GM23338 (cell line): ENCODE results near the gene JAK2. TPM values are rescaled to one million over a fixed set of nuclear protein-coding genes. Genes with fewer than 3 reads are reported as not detected.

Experiments used
- ATAC-seq: fragments of 200-7000 bp; cut with Tn5 transposase; 3 replicates; pipeline ENCODE4 v1.9.1; 2020
- DNase-seq: peaks from one replicate; pipeline ENCODE4 v3.0.0-alpha.2; 2015; ENCODE audit warnings: low spot score
- H2AFZ ChIP-seq: fragments of 200-600 bp; sonication (generic); 2 replicates; pipeline ENCODE4 v1.8.0; 2016; ENCODE audit warnings: antibody characterized with exemption, mild to moderate bottlenecking, moderate library complexity
- H3F3A ChIP-seq: fragments of 200-600 bp; sonication (generic); replicated peaks from 2 replicates; pipeline ENCODE4 v1.8.0; 2017; ENCODE audit warnings: antibody characterized with exemption, mixed run types, low read depth
- H3K27ac ChIP-seq: fragments of 200-600 bp; sonication (generic); 2 replicates; pipeline ENCODE4 v1.6.1; 2016; ENCODE audit warnings: low read depth
- H3K27me3 ChIP-seq: fragments of 200-600 bp; sonication (generic); 2 replicates; pipeline ENCODE4 v1.8.0; 2016; ENCODE audit warnings: mild to moderate bottlenecking, mixed run types, moderate library complexity; ENCODE audit not compliant: insufficient read depth
- H3K36me3 ChIP-seq: fragments of 200-600 bp; sonication (generic); 2 replicates; pipeline ENCODE4 v1.8.0; 2016; ENCODE audit warnings: mild to moderate bottlenecking; ENCODE audit not compliant: insufficient read depth
- H3K4me1 ChIP-seq: fragments of 200-600 bp; sonication (generic); 2 replicates; pipeline ENCODE4 v1.8.0; 2016; ENCODE audit warnings: mild to moderate bottlenecking, moderate library complexity; ENCODE audit not compliant: insufficient read depth
- H3K4me2 ChIP-seq: fragments of 200-600 bp; sonication (generic); 2 replicates; pipeline ENCODE4 v1.7.1; 2017; ENCODE audit warnings: mixed run types
- H3K4me3 ChIP-seq: fragments of 200-600 bp; sonication (generic); 2 replicates; pipeline ENCODE4 v1.6.1; 2016; ENCODE audit warnings: mixed run types
- H3K79me2 ChIP-seq: fragments of 200-600 bp; sonication (generic); replicated peaks from 2 replicates; pipeline ENCODE4 v1.8.0; 2017; ENCODE audit warnings: mild to moderate bottlenecking; ENCODE audit not compliant: insufficient read depth
- H3K9me2 ChIP-seq: fragments of 200-600 bp; sonication (generic); 2 replicates; pipeline ENCODE4 v1.8.0; 2017; ENCODE audit not compliant: insufficient read depth
- H4K20me1 ChIP-seq: fragments of 200-600 bp; sonication (generic); replicated peaks from 2 replicates; pipeline ENCODE4 v1.8.0; 2017; ENCODE audit warnings: mild to moderate bottlenecking; ENCODE audit not compliant: insufficient read depth
- H3K27ac Mint-ChIP-seq: 2 replicates; pipeline ENCODE4 v1.8.0; 2020; ENCODE audit warnings: inconsistent platforms, mild to moderate bottlenecking, moderate library complexity, mixed read lengths
- H3K27me3 Mint-ChIP-seq: 3 replicates; pipeline ENCODE4 v1.8.0; 2022; ENCODE audit warnings: low read depth, mild to moderate bottlenecking, moderate library complexity, mixed read lengths, inconsistent platforms; ENCODE audit not compliant: insufficient read depth, poor library complexity
- H3K36me3 Mint-ChIP-seq: 3 replicates; pipeline ENCODE4 v1.8.0; 2021; ENCODE audit warnings: low read depth, mild to moderate bottlenecking, inconsistent platforms, moderate library complexity, mixed read lengths
- H3K4me1 Mint-ChIP-seq: 3 replicates; pipeline ENCODE4 v1.8.0; 2020; ENCODE audit warnings: mild to moderate bottlenecking, inconsistent platforms, mixed read lengths
- H3K4me3 Mint-ChIP-seq: 3 replicates; pipeline ENCODE4 v1.8.0; 2021; ENCODE audit warnings: moderate library complexity, mild to moderate bottlenecking, inconsistent platforms, mixed read lengths
- H3K9me3 Mint-ChIP-seq: 3 replicates; pipeline ENCODE4 v1.8.0; 2020; ENCODE audit warnings: moderate library complexity, mild to moderate bottlenecking, inconsistent platforms, mixed read lengths
- CREB1 ChIP-seq: fragments of 250-450 bp; sonication (Bioruptor Pico); IDR thresholded peaks from 2 replicates; pipeline ENCODE4 v1.5.0; 2020; ENCODE audit warnings: low read depth, mild to moderate bottlenecking, moderate library complexity
- EZH2 ChIP-seq: fragments of 200-600 bp; sonication (generic); IDR thresholded peaks from one replicate; pipeline ENCODE4 v1.8.0; 2017; ENCODE audit warnings: antibody characterized with exemption, mild to moderate bottlenecking, low read depth; ENCODE audit not compliant: unreplicated experiment
- EZH2phosphoT487 ChIP-seq: fragments of 200-600 bp; sonication (generic); IDR thresholded peaks from one replicate; pipeline ENCODE4 v1.8.1; 2018; ENCODE audit warnings: antibody characterized with exemption; ENCODE audit not compliant: unreplicated experiment
- JUNB ChIP-seq: IDR thresholded peaks from one replicate; pipeline ENCODE4 v1.6.1; 2016; ENCODE audit warnings: antibody characterized with exemption; ENCODE audit not compliant: unreplicated experiment
- NANOG ChIP-seq: IDR thresholded peaks from 2 replicates; pipeline ENCODE4 v1.6.1; 2016; ENCODE audit warnings: antibody characterized with exemption, borderline replicate concordance
- POLR2AphosphoS5 ChIP-seq: IDR thresholded peaks from 2 replicates; pipeline ENCODE4 v1.6.1; 2016; ENCODE audit warnings: antibody characterized with exemption, low read depth
- STAT1 ChIP-seq: IDR thresholded peaks from one replicate; pipeline ENCODE4 v1.6.1; 2016; ENCODE audit warnings: antibody characterized with exemption; ENCODE audit not compliant: unreplicated experiment
- ZNF114 ChIP-seq: fragments of 250-450 bp; sonication (Bioruptor Pico); IDR thresholded peaks from 2 replicates; pipeline ENCODE4 v1.5.0; 2020; ENCODE audit warnings: mild to moderate bottlenecking, moderate library complexity
- ZNF331 ChIP-seq: fragments of 250-450 bp; sonication (Bioruptor Pico); IDR thresholded peaks from 2 replicates; pipeline ENCODE4 v1.5.0; 2020; ENCODE audit warnings: low read depth, mild to moderate bottlenecking, moderate library complexity
- polyA plus RNA-seq: library from polyadenylated mRNA; unstranded; fragments of >200 nt; fragmentation: Nextera tagmentation; extraction: Ambion mirVana; gene quantifications from 2 replicates; pipeline ENCODE4 v1.2.1, GENCODE V29; 2016
- total RNA-seq: library from RNA; depleted of rRNA; stranded (reverse); fragments of >200 nt; shearing (Covaris generic); gene quantifications from 2 replicates; pipeline ENCODE4 v1.2.3, GENCODE V29; 2014
- TF ChIP-seq, protein P1 (sequence below), 2 experiments: fragments of 200-600 bp in 1 of 2; sonication (generic) in 1 of 2; conservative IDR thresholded peaks; 2 replicates each; pipeline versions ENCODE4 v1.5.1 to v1.6.1; 2016 to 2017; ENCODE audit warnings: antibody characterized with exemption in 2 of 2, low read depth in 2 of 2, mild to moderate bottlenecking in 2 of 2, moderate library complexity in 1 of 2
- TF ChIP-seq, protein P2 (sequence below): IDR thresholded peaks from 2 replicates; pipeline ENCODE4 v1.6.1; 2016; ENCODE audit warnings: antibody characterized with exemption
- TF ChIP-seq, protein P3 (sequence below): IDR thresholded peaks from one replicate; pipeline ENCODE4 v1.6.1; 2018; ENCODE audit warnings: antibody characterized with exemption; ENCODE audit not compliant: unreplicated experiment
- TF ChIP-seq, protein P4 (sequence below): fragments of 250-450 bp; sonication (Bioruptor Pico); IDR thresholded peaks from 2 replicates; pipeline ENCODE4 v1.5.0; 2020; ENCODE audit warnings: mild to moderate bottlenecking, moderate library complexity

Gene JAK2
- total and polyA plus RNA-seq, 2 experiments from 2014 or later = 1.1 to 3.0 TPM

DNA sequence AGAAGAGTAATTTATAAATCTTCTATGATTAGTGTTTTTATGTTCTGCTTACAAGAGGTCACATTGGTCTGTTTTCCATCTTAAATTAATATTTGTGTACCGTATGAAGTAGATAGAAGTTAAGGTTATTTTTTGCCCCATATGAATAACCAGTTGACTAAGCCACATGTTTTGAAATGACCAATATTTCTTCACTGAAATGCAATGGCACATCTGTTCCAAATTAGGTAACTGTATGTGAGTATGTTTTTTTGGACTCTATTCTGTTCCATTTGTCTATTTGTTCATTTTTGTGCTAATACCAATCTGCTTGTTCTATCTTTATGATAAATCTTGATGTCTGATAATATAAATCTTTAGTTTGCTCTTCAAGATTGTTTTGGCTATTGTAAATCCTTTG is 17.7 kb downstream of the JAK2 start (continued):
- TF ChIP-seq EZH2 = no peak

DNA sequence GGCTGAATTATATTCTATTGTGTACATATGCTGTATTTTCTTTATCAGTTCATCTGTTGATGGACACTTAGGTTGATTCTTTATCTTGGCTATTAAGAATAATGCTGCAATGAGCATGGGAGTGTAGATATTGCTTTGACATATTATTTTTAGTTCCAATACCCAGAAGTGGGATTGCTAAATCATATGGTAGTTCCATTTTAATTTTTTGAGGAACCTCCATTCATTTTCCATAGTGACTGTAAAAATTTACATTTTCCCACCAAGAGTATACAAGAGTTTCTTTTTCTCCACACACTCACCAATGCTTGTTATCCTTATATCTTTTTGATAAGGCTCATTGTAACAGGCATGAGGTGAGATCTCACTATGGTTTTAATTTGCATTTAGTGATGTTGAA is 19.4 kb downstream of the JAK2 start:
- no peak for ATAC-seq
- peaks cover 16% of the 10 kb centered on the region for H3K9me3 Mint-ChIP-seq
- no peak for DNase-seq
- H3F3A ChIP-seq = no peaks in the 10 kb centered on the region
- H3K9me2 ChIP-seq = no peaks in the 10 kb centered on the region
- H3K4me3 ChIP-seq = no peak overlapping the region
- no peak overlapping the region for H3K27ac ChIP-seq
- H3K27me3 ChIP-seq = no peaks in the 10 kb centered on the region
- peaks cover 8% of the 10 kb centered on the region for H3K4me1 ChIP-seq
- peaks cover 2% of the 10 kb centered on the region for H3K27me3 Mint-ChIP-seq
- no peaks in the 10 kb centered on the region for H4K20me1 ChIP-seq
- TF ChIP-seq NANOG (no peak), EZH2phosphoT487 (no peak), JUNB (no peak), POLR2AphosphoS5 (no peak), ZNF114 (CRISPR knock-in tag) (no peak), EZH2 (no peak), CREB1 (no peak), STAT1 (no peak), ZNF331 (CRISPR knock-in tag) (no peak)
- TF ChIP-seq, protein P1, sequence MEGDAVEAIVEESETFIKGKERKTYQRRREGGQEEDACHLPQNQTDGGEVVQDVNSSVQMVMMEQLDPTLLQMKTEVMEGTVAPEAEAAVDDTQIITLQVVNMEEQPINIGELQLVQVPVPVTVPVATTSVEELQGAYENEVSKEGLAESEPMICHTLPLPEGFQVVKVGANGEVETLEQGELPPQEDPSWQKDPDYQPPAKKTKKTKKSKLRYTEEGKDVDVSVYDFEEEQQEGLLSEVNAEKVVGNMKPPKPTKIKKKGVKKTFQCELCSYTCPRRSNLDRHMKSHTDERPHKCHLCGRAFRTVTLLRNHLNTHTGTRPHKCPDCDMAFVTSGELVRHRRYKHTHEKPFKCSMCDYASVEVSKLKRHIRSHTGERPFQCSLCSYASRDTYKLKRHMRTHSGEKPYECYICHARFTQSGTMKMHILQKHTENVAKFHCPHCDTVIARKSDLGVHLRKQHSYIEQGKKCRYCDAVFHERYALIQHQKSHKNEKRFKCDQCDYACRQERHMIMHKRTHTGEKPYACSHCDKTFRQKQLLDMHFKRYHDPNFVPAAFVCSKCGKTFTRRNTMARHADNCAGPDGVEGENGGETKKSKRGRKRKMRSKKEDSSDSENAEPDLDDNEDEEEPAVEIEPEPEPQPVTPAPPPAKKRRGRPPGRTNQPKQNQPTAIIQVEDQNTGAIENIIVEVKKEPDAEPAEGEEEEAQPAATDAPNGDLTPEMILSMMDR (conservative IDR thresholded peaks at IDR 0.05; ENCODE audit: low read depth in 2 of 2) = no peak
- TF ChIP-seq, protein P2, sequence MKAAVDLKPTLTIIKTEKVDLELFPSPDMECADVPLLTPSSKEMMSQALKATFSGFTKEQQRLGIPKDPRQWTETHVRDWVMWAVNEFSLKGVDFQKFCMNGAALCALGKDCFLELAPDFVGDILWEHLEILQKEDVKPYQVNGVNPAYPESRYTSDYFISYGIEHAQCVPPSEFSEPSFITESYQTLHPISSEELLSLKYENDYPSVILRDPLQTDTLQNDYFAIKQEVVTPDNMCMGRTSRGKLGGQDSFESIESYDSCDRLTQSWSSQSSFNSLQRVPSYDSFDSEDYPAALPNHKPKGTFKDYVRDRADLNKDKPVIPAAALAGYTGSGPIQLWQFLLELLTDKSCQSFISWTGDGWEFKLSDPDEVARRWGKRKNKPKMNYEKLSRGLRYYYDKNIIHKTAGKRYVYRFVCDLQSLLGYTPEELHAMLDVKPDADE = no peak
- TF ChIP-seq, protein P3, sequence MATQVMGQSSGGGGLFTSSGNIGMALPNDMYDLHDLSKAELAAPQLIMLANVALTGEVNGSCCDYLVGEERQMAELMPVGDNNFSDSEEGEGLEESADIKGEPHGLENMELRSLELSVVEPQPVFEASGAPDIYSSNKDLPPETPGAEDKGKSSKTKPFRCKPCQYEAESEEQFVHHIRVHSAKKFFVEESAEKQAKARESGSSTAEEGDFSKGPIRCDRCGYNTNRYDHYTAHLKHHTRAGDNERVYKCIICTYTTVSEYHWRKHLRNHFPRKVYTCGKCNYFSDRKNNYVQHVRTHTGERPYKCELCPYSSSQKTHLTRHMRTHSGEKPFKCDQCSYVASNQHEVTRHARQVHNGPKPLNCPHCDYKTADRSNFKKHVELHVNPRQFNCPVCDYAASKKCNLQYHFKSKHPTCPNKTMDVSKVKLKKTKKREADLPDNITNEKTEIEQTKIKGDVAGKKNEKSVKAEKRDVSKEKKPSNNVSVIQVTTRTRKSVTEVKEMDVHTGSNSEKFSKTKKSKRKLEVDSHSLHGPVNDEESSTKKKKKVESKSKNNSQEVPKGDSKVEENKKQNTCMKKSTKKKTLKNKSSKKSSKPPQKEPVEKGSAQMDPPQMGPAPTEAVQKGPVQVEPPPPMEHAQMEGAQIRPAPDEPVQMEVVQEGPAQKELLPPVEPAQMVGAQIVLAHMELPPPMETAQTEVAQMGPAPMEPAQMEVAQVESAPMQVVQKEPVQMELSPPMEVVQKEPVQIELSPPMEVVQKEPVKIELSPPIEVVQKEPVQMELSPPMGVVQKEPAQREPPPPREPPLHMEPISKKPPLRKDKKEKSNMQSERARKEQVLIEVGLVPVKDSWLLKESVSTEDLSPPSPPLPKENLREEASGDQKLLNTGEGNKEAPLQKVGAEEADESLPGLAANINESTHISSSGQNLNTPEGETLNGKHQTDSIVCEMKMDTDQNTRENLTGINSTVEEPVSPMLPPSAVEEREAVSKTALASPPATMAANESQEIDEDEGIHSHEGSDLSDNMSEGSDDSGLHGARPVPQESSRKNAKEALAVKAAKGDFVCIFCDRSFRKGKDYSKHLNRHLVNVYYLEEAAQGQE = no peak
- TF ChIP-seq, protein P4, sequence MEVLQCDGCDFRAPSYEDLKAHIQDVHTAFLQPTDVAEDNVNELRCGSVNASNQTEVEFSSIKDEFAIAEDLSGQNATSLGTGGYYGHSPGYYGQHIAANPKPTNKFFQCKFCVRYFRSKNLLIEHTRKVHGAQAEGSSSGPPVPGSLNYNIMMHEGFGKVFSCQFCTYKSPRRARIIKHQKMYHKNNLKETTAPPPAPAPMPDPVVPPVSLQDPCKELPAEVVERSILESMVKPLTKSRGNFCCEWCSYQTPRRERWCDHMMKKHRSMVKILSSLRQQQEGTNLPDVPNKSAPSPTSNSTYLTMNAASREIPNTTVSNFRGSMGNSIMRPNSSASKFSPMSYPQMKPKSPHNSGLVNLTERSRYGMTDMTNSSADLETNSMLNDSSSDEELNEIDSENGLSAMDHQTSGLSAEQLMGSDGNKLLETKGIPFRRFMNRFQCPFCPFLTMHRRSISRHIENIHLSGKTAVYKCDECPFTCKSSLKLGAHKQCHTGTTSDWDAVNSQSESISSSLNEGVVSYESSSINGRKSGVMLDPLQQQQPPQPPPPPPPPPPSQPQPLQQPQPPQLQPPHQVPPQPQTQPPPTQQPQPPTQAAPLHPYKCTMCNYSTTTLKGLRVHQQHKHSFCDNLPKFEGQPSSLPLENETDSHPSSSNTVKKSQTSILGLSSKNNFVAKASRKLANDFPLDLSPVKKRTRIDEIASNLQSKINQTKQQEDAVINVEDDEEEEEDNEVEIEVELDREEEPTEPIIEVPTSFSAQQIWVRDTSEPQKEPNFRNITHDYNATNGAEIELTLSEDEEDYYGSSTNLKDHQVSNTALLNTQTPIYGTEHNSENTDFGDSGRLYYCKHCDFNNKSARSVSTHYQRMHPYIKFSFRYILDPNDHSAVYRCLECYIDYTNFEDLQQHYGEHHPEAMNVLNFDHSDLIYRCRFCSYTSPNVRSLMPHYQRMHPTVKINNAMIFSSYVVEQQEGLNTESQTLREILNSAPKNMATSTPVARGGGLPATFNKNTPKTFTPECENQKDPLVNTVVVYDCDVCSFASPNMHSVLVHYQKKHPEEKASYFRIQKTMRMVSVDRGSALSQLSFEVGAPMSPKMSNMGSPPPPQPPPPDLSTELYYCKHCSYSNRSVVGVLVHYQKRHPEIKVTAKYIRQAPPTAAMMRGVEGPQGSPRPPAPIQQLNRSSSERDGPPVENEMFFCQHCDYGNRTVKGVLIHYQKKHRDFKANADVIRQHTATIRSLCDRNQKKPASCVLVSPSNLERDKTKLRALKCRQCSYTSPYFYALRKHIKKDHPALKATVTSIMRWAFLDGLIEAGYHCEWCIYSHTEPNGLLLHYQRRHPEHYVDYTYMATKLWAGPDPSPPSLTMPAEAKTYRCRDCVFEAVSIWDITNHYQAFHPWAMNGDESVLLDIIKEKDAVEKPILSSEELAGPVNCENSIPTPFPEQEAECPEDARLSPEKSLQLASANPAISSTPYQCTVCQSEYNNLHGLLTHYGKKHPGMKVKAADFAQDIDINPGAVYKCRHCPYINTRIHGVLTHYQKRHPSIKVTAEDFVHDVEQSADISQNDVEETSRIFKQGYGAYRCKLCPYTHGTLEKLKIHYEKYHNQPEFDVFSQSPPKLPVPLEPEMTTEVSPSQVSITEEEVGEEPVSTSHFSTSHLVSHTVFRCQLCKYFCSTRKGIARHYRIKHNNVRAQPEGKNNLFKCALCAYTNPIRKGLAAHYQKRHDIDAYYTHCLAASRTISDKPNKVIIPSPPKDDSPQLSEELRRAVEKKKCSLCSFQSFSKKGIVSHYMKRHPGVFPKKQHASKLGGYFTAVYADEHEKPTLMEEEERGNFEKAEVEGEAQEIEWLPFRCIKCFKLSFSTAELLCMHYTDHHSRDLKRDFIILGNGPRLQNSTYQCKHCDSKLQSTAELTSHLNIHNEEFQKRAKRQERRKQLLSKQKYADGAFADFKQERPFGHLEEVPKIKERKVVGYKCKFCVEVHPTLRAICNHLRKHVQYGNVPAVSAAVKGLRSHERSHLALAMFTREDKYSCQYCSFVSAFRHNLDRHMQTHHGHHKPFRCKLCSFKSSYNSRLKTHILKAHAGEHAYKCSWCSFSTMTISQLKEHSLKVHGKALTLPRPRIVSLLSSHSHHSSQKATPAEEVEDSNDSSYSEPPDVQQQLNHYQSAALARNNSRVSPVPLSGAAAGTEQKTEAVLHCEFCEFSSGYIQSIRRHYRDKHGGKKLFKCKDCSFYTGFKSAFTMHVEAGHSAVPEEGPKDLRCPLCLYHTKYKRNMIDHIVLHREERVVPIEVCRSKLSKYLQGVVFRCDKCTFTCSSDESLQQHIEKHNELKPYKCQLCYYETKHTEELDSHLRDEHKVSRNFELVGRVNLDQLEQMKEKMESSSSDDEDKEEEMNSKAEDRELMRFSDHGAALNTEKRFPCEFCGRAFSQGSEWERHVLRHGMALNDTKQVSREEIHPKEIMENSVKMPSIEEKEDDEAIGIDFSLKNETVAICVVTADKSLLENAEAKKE (CRISPR knock-in tag) = no peak
- H3K36me3 ChIP-seq = peaks cover 5% of the 10 kb centered on the region; the same call in 1 of the 2 replicates
- no peaks in the 10 kb centered on the region for H3K79me2 ChIP-seq
- no peak overlapping the region for H3K4me3 Mint-ChIP-seq
- H3K36me3 Mint-ChIP-seq = peaks cover 14% of the 10 kb centered on the region; the same call in 2 of the 3 replicates
- H2AFZ ChIP-seq = no peak overlapping the region
- no peak overlapping the region for H3K27ac Mint-ChIP-seq
- H3K4me2 ChIP-seq = no peak overlapping the region
- H3K4me1 Mint-ChIP-seq = peaks cover 10% of the 10 kb centered on the region; the same call in 2 of the 3 replicates
